ENCODE data around the gene SRPK2.

GRCh38 chr7:105141068-105141467 is 247.7 kb downstream of the SRPK2 start:
- peak in 1 of 4 experiments; percentile 7 for TF ChIP-seq CTCF (IDR thresholded peaks at IDR 0.05)
- no peak for TF ChIP-seq POLR2A (IDR thresholded peaks at IDR 0.05)

All from prostate gland (tissue), 2 donors.